ENCODE data around the gene EMC8.
"Not testable (repeated sequence)": the region's sequence is repeated elsewhere in the genome, so short reads cannot be mapped to it uniquely, and the experiment has no call there.

Gene EMC8

GRCh38 chr16:85839681-85840240, 40.4 kb upstream of the EMC8 start:
- TF ChIP-seq, protein P1, sequence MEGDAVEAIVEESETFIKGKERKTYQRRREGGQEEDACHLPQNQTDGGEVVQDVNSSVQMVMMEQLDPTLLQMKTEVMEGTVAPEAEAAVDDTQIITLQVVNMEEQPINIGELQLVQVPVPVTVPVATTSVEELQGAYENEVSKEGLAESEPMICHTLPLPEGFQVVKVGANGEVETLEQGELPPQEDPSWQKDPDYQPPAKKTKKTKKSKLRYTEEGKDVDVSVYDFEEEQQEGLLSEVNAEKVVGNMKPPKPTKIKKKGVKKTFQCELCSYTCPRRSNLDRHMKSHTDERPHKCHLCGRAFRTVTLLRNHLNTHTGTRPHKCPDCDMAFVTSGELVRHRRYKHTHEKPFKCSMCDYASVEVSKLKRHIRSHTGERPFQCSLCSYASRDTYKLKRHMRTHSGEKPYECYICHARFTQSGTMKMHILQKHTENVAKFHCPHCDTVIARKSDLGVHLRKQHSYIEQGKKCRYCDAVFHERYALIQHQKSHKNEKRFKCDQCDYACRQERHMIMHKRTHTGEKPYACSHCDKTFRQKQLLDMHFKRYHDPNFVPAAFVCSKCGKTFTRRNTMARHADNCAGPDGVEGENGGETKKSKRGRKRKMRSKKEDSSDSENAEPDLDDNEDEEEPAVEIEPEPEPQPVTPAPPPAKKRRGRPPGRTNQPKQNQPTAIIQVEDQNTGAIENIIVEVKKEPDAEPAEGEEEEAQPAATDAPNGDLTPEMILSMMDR (conservative IDR thresholded peaks at IDR 0.05; ENCODE audit: control insufficient read depth, insufficient read depth, low read depth, low read length): no peak
- DNase-seq (ENCODE audit: low read depth): no peak
- no peak overlapping the region for H3K4me3 ChIP-seq (ENCODE audit: control insufficient read depth, low read depth, low read length)

DNA sequence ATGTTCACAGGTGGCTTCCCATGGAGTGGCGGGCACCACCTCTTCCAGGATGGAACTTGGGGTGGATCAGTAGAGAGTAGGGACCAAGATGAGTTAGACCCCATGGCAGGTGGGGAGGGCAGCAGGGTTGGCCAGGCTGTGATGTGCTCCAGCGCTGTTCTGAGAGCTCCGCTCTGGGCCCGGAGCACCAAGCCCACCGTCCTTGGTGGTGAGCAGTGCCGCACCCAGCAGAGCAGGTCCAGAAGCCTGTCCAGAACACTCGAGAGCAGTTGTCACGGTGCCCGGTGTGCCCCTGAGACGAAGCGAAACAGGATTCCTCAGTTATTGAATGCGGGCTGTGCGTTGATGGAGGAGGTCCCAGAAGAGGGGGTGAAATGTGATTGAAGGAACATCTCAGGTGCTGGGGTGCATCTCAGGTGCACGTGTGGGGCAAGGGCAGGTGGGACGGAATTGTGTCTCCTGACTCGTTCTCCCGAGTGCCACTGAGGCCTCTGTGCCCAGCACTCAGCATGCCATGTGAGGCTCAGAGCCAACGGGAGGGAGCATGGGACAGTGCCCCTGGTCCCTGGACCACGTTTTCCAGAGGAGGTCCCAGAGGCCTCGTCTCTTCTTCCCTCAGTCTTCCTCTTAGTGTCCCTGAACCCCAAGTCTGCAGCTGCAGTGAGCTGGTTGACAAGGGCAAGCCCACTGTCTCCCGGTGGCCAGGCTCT, 39.7 kb upstream of the EMC8 start:
- H3K4me3 ChIP-seq (ENCODE audit: control insufficient read depth, low read depth, low read length): no peak overlapping the region
- TF ChIP-seq, protein P1 (conservative IDR thresholded peaks at IDR 0.05; ENCODE audit: control insufficient read depth, insufficient read depth, low read depth, low read length): no peak
- DNase-seq (ENCODE audit: low read depth): no peak

- no peak overlapping the region for H3K4me3 ChIP-seq (ENCODE audit: control insufficient read depth, low read depth, low read length)
- no peak for DNase-seq (ENCODE audit: low read depth)
- TF ChIP-seq, protein P1 (conservative IDR thresholded peaks at IDR 0.05; ENCODE audit: control insufficient read depth, insufficient read depth, low read depth, low read length): no peak
Observed at GRCh38 chr16:85838381-85838780, 39.0 kb upstream of the EMC8 start.

DNA sequence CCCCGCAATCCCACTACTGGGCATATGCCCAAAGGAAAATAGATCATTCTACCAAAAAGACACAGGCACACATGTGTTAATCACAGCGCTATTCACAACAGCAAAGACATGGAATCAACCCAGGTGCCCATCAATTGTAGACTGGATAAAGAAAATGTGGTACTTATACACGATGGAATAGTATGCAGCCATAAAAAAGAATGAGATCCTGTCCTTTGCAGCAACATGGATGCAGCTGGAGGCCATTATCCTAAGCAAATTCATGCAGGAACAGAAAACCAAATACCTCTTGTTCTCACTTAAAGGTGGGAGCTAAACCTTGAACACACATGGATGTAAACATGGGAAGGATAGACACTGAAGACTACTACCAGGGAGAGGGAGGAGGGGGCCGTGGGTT, 38.3 kb upstream of the EMC8 start:
- not testable (repeated sequence) for H3K4me3 ChIP-seq (ENCODE audit: control insufficient read depth, low read depth, low read length); DNase-seq (ENCODE audit: low read depth)

DNA sequence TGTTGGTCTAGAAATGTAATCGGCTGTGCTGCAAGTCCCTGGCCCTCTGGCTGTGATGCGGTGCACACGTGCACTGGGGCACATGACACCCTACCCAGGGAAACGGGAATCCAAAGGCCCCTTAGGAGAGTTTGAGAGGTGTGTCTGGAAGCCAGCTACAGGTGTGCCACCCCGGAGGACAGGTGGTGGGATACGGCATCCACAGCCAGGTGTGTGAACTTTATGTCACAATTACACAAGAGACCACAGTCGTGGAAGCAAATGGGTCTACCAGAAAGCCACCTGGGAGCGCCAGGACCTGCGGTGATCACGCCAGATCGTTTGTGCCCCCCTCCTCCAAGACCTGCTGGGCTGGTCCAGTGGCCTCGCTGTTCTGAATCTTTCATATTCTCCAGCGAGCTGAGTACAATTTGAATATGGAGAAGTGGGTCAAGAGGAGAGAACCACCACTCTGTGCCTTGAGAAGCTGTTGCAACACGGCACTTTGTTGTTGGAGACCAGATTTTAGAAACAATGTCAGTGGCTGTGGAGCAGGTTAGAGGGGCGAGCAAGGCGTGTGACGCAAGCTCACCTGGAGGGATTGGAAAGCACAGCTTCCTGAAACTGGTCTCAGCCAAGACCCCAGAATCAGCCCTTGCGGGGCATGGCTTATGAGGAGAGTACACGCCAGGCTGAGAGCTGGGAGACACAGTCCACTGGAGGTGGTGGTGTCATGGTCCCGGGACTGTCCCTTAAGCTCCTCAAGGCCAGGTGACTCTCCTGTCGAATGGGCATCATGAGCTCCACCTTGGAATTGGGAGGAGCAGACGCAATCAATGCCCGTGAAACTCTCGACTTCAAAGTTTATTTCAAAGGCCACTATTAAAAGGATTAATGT, 37.6 kb upstream of the EMC8 start:
- no peak for DNase-seq (ENCODE audit: low read depth)
- H3K4me3 ChIP-seq (ENCODE audit: control insufficient read depth, low read depth, low read length): no peak overlapping the region
- TF ChIP-seq, protein P1 (conservative IDR thresholded peaks at IDR 0.05; ENCODE audit: control insufficient read depth, insufficient read depth, low read depth, low read length): no peak

- DNase-seq (ENCODE audit: low read depth): no peak
- TF ChIP-seq, protein P1 (conservative IDR thresholded peaks at IDR 0.05; ENCODE audit: control insufficient read depth, insufficient read depth, low read depth, low read length): no peak
- no peak overlapping the region for H3K4me3 ChIP-seq (ENCODE audit: control insufficient read depth, low read depth, low read length)
Observed at GRCh38 chr16:85835956-85836705, 36.8 kb upstream of the EMC8 start.

Measured in fibroblast of mammary gland (primary cell).